ENCODE measurements around the gene DIDO1. TPM values are rescaled to one million over a fixed set of nuclear protein-coding genes. Genes with fewer than 3 reads are reported as not detected.

The DIDO1 gene
- total and polyA plus RNA-seq, 2 of the 13 experiments (the other 11 are each of a cell fraction or from before 2014, with no cell fraction given) = 75.0 to 75.1 TPM

- TF ChIP-seq ZNF609 (CRISPR knock-in tag; IDR thresholded peaks at IDR 0.05; ENCODE audit: borderline replicate concordance) (peak; percentile 46; the same call in 1 of the 2 replicates), ZNF451 (CRISPR knock-in tag; IDR thresholded peaks at IDR 0.05) (no peak; the same call in 1 of the 2 replicates), ZKSCAN1 (IDR thresholded peaks at IDR 0.05; ENCODE audit: low read length) (no peak), ZNF570 (CRISPR knock-in tag; IDR thresholded peaks at IDR 0.05; ENCODE audit: borderline replicate concordance) (no peak), ATM (IDR thresholded peaks at IDR 0.05; ENCODE audit: borderline replicate concordance) (no peak), RBM22 (optimal IDR thresholded peaks at IDR 0.05; ENCODE audit: low read length) (no peak), SIX1 (CRISPR knock-in tag; IDR thresholded peaks at IDR 0.05; ENCODE audit: borderline replicate concordance) (no peak), SMAD1 (CRISPR knock-in tag; IDR thresholded peaks at IDR 0.05; ENCODE audit: borderline replicate concordance, low read depth) (no peak), DMAP1 (CRISPR knock-in tag; IDR thresholded peaks at IDR 0.05) (peak; percentile 51; the same call in 1 of the 2 replicates), HOXA7 (CRISPR knock-in tag; IDR thresholded peaks at IDR 0.05) (no peak), POLR2A (IDR thresholded peaks at IDR 0.05; ENCODE audit: insufficient read depth in 1 of 2, low read depth in 2 of 2, low read length in 2 of 2) (peak in 1 of 2 experiments; percentile 82; a peak in 2 of 4 replicates), ZNF232 (CRISPR knock-in tag; IDR thresholded peaks at IDR 0.05; ENCODE audit: borderline replicate concordance) (peak; percentile 62; the same call in 1 of the 2 replicates), ZNF253 (CRISPR knock-in tag; IDR thresholded peaks at IDR 0.05; ENCODE audit: borderline replicate concordance) (peak; percentile 42; the same call in 1 of the 2 replicates), ZNF44 (CRISPR knock-in tag; IDR thresholded peaks at IDR 0.05) (no peak), HHEX (CRISPR knock-in tag; IDR thresholded peaks at IDR 0.05) (no peak), KDM4B (CRISPR knock-in tag; IDR thresholded peaks at IDR 0.05) (peak; percentile 69; the same call in 1 of the 2 replicates), SOX13 (IDR thresholded peaks at IDR 0.05) (no peak), SOX13 (CRISPR knock-in tag; conservative IDR thresholded peaks at IDR 0.05 in 1 of 2, IDR thresholded peaks at IDR 0.05 in 1 of 2) (peak in 1 of 2 experiments; percentile 8; a peak in 1 of 4 replicates)
- TF ChIP-seq, protein P1, sequence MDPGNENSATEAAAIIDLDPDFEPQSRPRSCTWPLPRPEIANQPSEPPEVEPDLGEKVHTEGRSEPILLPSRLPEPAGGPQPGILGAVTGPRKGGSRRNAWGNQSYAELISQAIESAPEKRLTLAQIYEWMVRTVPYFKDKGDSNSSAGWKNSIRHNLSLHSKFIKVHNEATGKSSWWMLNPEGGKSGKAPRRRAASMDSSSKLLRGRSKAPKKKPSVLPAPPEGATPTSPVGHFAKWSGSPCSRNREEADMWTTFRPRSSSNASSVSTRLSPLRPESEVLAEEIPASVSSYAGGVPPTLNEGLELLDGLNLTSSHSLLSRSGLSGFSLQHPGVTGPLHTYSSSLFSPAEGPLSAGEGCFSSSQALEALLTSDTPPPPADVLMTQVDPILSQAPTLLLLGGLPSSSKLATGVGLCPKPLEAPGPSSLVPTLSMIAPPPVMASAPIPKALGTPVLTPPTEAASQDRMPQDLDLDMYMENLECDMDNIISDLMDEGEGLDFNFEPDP (CRISPR knock-in tag; conservative IDR thresholded peaks at IDR 0.05) = peak; percentile 91; the same call in 1 of the 2 replicates
Measured at GRCh38 chr20:62952968-62953838, 26.9 kb upstream of the DIDO1 start (continued).

Data from HepG2 (cell line).